HepG2 (cell line): ENCODE measurements around the gene RGS19. TPM values are rescaled to one million over a fixed set of nuclear protein-coding genes. Genes with fewer than 3 reads are reported as not detected.
A peak's percentile ranks its signal among the peaks of the same experiment; 100 is the strongest.

Experiments used
- ASH2L ChIP-seq: fragments of 300-600, 200-600 bp; sonication (generic); IDR thresholded peaks from 2 replicates; pipeline ENCODE4 v1.7.0; 2017; ENCODE audit warnings: low read depth, mild to moderate bottlenecking, moderate library complexity, mixed read lengths, low read length; ENCODE audit not compliant: insufficient read length
- ETV5 ChIP-seq: IDR thresholded peaks from 2 replicates; pipeline ENCODE4 v1.6.1; 2018; ENCODE audit warnings: missing biosample characterization, missing genetic modification reagents, inconsistent platforms, borderline replicate concordance
- FOXA3 ChIP-seq: IDR thresholded peaks from 2 replicates; pipeline ENCODE4 v1.6.1; 2016; ENCODE audit warnings: missing genetic modification reagents, missing compliant biosample characterization
- ISL2 ChIP-seq: sonication (generic); formaldehyde crosslinking; IDR thresholded peaks from 2 replicates; pipeline ENCODE4 v1.5.0; 2020; ENCODE audit warnings: missing genetic modification reagents
- KLF16 ChIP-seq, 2 experiments: sonication (generic) in 1 of 2; formaldehyde crosslinking in 1 of 2; IDR thresholded peaks; 2 replicates each; pipeline versions ENCODE4 v1.6.1 to v1.8.0; 2016 to 2023; ENCODE audit warnings: missing genetic modification reagents in 2 of 2, missing compliant biosample characterization in 1 of 2
- KLF9 ChIP-seq: IDR thresholded peaks from 2 replicates; pipeline ENCODE4 v1.6.1; 2016; ENCODE audit warnings: low read depth
- MYC ChIP-seq: sonication (generic); formaldehyde crosslinking; IDR thresholded peaks from 2 replicates; pipeline ENCODE4 v1.9.0; 2021; ENCODE audit warnings: missing genetic modification reagents, borderline replicate concordance
- PCBP1 ChIP-seq: fragments of 200-400 bp; formaldehyde crosslinking; IDR thresholded peaks from 2 replicates; pipeline ENCODE4 v1.6.1; 2017; ENCODE audit warnings: mild to moderate bottlenecking, low read depth, low read length, borderline replicate concordance
- SALL2 ChIP-seq: sonication (generic); formaldehyde crosslinking; IDR thresholded peaks from 2 replicates; pipeline ENCODE4 v1.8.1; 2023; ENCODE audit warnings: mild to moderate bottlenecking, missing genetic modification reagents, inconsistent platforms
- SP5 ChIP-seq: IDR thresholded peaks from 2 replicates; pipeline ENCODE4 v1.6.1; 2016; ENCODE audit warnings: low read depth, borderline replicate concordance
- TBL1XR1 ChIP-seq: fragments of 150-350 bp; IDR thresholded peaks from 2 replicates; pipeline ENCODE4 v1.6.1; 2014; ENCODE audit warnings: borderline replicate concordance, low read length; ENCODE audit not compliant: partially characterized antibody
- ZNF235 ChIP-seq: sonication (generic); formaldehyde crosslinking; IDR thresholded peaks from 2 replicates; pipeline ENCODE4 v1.8.1; 2023; ENCODE audit warnings: mild to moderate bottlenecking, missing genetic modification reagents, borderline replicate concordance
- ZNF768 ChIP-seq: sonication (generic); formaldehyde crosslinking; IDR thresholded peaks from 2 replicates; pipeline ENCODE4 v1.4.0; 2020; ENCODE audit warnings: missing genetic modification reagents
- polyA plus RNA-seq, 8 experiments: library from polyadenylated mRNA; depleted of rRNA in 3 of 8; stranded (reverse) in 7 of 8; unstranded in 1 of 8; fragments of >200 nt; fragmentation: Illumina TruSeq in 4 of 8; extraction: Trizol in 4 of 8; gene quantifications; 2 replicates each; pipeline versions ENCODE4 v1.2.1 to v1.2.3, GENCODE V29; 2011 to 2016; ENCODE audit warnings: low read depth in 4 of 8, missing spikeins in 1 of 8, mixed read lengths in 1 of 8; ENCODE audit not compliant: insufficient read depth in 1 of 8
- total RNA-seq, 5 experiments: library from RNA; depleted of rRNA; stranded (reverse); fragments of >200 nt; fragmentation: Illumina TruSeq; extraction: Trizol; gene quantifications; 2 replicates each; pipeline ENCODE4 v1.2.3, GENCODE V29; 2016; ENCODE audit warnings: low read depth in 1 of 5
- TF ChIP-seq, protein P1 (sequence below): IDR thresholded peaks from 2 replicates; pipeline ENCODE4 v1.4.0; 2020; ENCODE audit warnings: mild to moderate bottlenecking, missing genetic modification reagents
- TF ChIP-seq, protein P2 (sequence below): sonication (generic); formaldehyde crosslinking; IDR thresholded peaks from 2 replicates; pipeline ENCODE4 v1.4.0; 2020; ENCODE audit warnings: missing genetic modification reagents
- TF ChIP-seq, protein P3 (sequence below): sonication (generic); formaldehyde crosslinking; IDR thresholded peaks from 2 replicates; pipeline ENCODE4 v1.8.0; 2022; ENCODE audit warnings: mild to moderate bottlenecking, missing genetic modification reagents, moderate library complexity
- TF ChIP-seq, protein P4 (sequence below): sonication (generic); formaldehyde crosslinking; conservative IDR thresholded peaks from 2 replicates; pipeline ENCODE4 v1.4.0; 2020; ENCODE audit warnings: missing genetic modification reagents

RGS19 gene
- total and polyA plus RNA-seq, 2 of the 13 experiments (the other 11 are each of a cell fraction or from before 2014, with no cell fraction given): 10.7 to 11.9 TPM

DNA sequence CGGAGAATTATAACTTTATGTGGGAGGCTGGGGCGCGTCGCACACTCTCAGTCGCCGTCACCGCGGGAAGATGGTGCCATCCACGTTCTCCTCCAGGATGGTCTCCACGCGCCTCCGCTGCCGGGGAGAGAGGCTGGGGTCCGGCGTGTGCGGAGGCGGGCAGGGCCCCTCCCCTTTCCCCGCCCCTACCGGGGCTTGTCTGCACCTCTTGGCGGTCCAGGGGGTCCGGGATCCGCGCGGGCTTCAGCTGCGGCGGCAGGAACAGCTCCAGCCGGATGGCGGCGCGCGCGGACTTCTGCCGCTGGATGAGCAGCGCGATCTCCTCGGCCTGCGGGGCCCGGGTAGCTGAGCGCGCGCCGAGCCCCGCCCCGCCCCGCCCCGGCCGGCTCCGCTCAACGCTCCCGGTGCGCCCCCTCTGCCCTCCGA, 4.1 kb upstream of the RGS19 start (continued):
- peak; percentile 53; the same call in 1 of the 2 replicates for TF ChIP-seq ZNF235 (CRISPR knock-in tag)
- no peak for TF ChIP-seq TBL1XR1
- TF ChIP-seq, protein P1, sequence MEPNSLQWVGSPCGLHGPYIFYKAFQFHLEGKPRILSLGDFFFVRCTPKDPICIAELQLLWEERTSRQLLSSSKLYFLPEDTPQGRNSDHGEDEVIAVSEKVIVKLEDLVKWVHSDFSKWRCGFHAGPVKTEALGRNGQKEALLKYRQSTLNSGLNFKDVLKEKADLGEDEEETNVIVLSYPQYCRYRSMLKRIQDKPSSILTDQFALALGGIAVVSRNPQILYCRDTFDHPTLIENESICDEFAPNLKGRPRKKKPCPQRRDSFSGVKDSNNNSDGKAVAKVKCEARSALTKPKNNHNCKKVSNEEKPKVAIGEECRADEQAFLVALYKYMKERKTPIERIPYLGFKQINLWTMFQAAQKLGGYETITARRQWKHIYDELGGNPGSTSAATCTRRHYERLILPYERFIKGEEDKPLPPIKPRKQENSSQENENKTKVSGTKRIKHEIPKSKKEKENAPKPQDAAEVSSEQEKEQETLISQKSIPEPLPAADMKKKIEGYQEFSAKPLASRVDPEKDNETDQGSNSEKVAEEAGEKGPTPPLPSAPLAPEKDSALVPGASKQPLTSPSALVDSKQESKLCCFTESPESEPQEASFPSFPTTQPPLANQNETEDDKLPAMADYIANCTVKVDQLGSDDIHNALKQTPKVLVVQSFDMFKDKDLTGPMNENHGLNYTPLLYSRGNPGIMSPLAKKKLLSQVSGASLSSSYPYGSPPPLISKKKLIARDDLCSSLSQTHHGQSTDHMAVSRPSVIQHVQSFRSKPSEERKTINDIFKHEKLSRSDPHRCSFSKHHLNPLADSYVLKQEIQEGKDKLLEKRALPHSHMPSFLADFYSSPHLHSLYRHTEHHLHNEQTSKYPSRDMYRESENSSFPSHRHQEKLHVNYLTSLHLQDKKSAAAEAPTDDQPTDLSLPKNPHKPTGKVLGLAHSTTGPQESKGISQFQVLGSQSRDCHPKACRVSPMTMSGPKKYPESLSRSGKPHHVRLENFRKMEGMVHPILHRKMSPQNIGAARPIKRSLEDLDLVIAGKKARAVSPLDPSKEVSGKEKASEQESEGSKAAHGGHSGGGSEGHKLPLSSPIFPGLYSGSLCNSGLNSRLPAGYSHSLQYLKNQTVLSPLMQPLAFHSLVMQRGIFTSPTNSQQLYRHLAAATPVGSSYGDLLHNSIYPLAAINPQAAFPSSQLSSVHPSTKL (CRISPR knock-in tag): peak; percentile 57
- TF ChIP-seq, protein P2, sequence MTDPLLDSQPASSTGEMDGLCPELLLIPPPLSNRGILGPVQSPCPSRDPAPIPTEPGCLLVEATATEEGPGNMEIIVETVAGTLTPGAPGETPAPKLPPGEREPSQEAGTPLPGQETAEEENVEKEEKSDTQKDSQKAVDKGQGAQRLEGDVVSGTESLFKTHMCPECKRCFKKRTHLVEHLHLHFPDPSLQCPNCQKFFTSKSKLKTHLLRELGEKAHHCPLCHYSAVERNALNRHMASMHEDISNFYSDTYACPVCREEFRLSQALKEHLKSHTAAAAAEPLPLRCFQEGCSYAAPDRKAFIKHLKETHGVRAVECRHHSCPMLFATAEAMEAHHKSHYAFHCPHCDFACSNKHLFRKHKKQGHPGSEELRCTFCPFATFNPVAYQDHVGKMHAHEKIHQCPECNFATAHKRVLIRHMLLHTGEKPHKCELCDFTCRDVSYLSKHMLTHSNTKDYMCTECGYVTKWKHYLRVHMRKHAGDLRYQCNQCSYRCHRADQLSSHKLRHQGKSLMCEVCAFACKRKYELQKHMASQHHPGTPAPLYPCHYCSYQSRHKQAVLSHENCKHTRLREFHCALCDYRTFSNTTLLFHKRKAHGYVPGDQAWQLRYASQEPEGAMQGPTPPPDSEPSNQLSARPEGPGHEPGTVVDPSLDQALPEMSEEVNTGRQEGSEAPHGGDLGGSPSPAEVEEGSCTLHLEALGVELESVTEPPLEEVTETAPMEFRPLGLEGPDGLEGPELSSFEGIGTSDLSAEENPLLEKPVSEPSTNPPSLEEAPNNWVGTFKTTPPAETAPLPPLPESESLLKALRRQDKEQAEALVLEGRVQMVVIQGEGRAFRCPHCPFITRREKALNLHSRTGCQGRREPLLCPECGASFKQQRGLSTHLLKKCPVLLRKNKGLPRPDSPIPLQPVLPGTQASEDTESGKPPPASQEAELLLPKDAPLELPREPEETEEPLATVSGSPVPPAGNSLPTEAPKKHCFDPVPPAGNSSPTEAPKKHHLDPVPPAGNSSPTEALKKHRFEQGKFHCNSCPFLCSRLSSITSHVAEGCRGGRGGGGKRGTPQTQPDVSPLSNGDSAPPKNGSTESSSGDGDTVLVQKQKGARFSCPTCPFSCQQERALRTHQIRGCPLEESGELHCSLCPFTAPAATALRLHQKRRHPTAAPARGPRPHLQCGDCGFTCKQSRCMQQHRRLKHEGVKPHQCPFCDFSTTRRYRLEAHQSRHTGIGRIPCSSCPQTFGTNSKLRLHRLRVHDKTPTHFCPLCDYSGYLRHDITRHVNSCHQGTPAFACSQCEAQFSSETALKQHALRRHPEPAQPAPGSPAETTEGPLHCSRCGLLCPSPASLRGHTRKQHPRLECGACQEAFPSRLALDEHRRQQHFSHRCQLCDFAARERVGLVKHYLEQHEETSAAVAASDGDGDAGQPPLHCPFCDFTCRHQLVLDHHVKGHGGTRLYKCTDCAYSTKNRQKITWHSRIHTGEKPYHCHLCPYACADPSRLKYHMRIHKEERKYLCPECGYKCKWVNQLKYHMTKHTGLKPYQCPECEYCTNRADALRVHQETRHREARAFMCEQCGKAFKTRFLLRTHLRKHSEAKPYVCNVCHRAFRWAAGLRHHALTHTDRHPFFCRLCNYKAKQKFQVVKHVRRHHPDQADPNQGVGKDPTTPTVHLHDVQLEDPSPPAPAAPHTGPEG (CRISPR knock-in tag): peak; percentile 26; the same call in 1 of the 2 replicates
- TF ChIP-seq, protein P3, sequence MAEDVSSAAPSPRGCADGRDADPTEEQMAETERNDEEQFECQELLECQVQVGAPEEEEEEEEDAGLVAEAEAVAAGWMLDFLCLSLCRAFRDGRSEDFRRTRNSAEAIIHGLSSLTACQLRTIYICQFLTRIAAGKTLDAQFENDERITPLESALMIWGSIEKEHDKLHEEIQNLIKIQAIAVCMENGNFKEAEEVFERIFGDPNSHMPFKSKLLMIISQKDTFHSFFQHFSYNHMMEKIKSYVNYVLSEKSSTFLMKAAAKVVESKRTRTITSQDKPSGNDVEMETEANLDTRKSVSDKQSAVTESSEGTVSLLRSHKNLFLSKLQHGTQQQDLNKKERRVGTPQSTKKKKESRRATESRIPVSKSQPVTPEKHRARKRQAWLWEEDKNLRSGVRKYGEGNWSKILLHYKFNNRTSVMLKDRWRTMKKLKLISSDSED (CRISPR knock-in tag): no peak
- TF ChIP-seq ASH2L: peak; percentile 23
- TF ChIP-seq KLF9 (CRISPR knock-in tag): no peak
- 0 out of 2 replicates have a peak, but pooled peaks have one; percentile 5 for TF ChIP-seq FOXA3
- TF ChIP-seq, protein P4, sequence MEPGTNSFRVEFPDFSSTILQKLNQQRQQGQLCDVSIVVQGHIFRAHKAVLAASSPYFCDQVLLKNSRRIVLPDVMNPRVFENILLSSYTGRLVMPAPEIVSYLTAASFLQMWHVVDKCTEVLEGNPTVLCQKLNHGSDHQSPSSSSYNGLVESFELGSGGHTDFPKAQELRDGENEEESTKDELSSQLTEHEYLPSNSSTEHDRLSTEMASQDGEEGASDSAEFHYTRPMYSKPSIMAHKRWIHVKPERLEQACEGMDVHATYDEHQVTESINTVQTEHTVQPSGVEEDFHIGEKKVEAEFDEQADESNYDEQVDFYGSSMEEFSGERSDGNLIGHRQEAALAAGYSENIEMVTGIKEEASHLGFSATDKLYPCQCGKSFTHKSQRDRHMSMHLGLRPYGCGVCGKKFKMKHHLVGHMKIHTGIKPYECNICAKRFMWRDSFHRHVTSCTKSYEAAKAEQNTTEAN (CRISPR knock-in tag): peak; percentile 46; the same call in 1 of the 2 replicates
- peak; percentile 84 for TF ChIP-seq PCBP1
- peak; percentile 87 for TF ChIP-seq SALL2
- TF ChIP-seq ZNF768 (CRISPR knock-in tag): no peak
- TF ChIP-seq KLF16 (CRISPR knock-in tag; IDR thresholded peaks at IDR 0.05): 0 out of 4 replicates have a peak, but pooled peaks of 1 of the 2 experiments have one; percentile 33
- no peak for TF ChIP-seq ISL2
- TF ChIP-seq SP5 (CRISPR knock-in tag): 0 out of 2 replicates have a peak, but pooled peaks have one; percentile 67
- TF ChIP-seq MYC: peak; percentile 53
- peak; percentile 58 for TF ChIP-seq ETV5 (CRISPR knock-in tag)
